HepG2 (cell line): Measurements from ENCODE around the gene MED13L. TPM values are rescaled to one million over a fixed set of nuclear protein-coding genes. Genes with fewer than 3 reads are reported as not detected.
A peak's percentile ranks its signal among the peaks of the same experiment; 100 is the strongest.

Experiments used
- ATAC-seq: fragments of 200-7000 bp; cut with Tn5 transposase; 3 replicates; pipeline ENCODE4 v1.9.1; 2020; ENCODE audit warnings: mild to moderate bottlenecking, moderate library complexity
- BruUV-seq: library from RNA; stranded (reverse); fragments of 400-500 nt; replicated peaks from 2 replicates; lab custom pipeline; 2021; lab: Mats Ljungman, UMichigan
- CTCF ChIA-PET: fragments of 300-600 bp; formaldehyde crosslinking; extraction: SDS; loops from one replicate; lab custom pipeline; 2021; ENCODE audit warnings: low total read pairs, inconsistent platforms, low intra/inter-chr PET ratio; lab: Yijun Ruan, JAX
- POLR2A ChIA-PET: fragments of 350-600 bp; sonication (Branson Sonifier 250); formaldehyde crosslinking; loops from one replicate; lab custom pipeline; 2020; ENCODE audit warnings: antibody characterized with exemption, inconsistent platforms; lab: Yijun Ruan, JAX
- DNase-seq: peaks from one replicate; pipeline ENCODE4 v3.0.0-alpha.2; 2015; ENCODE audit warnings: low spot score
- FAIRE-seq: peaks from 3 replicates; lab custom pipeline; 2011; peaks lifted over from hg19 to GRCh38; lab: Jason Lieb, UNC
- H2AFZ ChIP-seq: one replicate; pipeline ENCODE4 v1.6.1; 2011; ENCODE audit warnings: low read length, inconsistent platforms
- H3K27ac ChIP-seq: fragments of 300-600 bp; 3 replicates; pipeline ENCODE4 v1.8.0; 2011; ENCODE audit warnings: mixed run types, mild to moderate bottlenecking, mixed read lengths, low read length, inconsistent platforms; ENCODE audit not compliant: insufficient read depth; ENCODE audit errors: extremely low read length
- H3K27me3 ChIP-seq, 2 experiments: fragments of 200-600 bp in 1 of 2; 2 replicates in 1 of 2; 3 replicates in 1 of 2; pipeline versions ENCODE4 v1.6.0 to v1.8.0; 2011; ENCODE audit warnings: low read length in 2 of 2, mild to moderate bottlenecking in 2 of 2, moderate library complexity in 2 of 2, inconsistent platforms in 1 of 2; ENCODE audit not compliant: insufficient read depth in 2 of 2, control insufficient read depth in 1 of 2
- H3K36me3 ChIP-seq, 2 experiments: fragments of 200-600 bp in 1 of 2; replicated peaks in 1 of 2; 2 replicates in 1 of 2; 3 replicates in 1 of 2; pipeline versions ENCODE4 v1.5.1 to v1.8.0; 2011; ENCODE audit warnings: low read length in 2 of 2, inconsistent platforms in 1 of 2; ENCODE audit not compliant: insufficient read depth in 2 of 2, control insufficient read depth in 1 of 2
- H3K4me1 ChIP-seq: 2 replicates; pipeline ENCODE4 v1.5.1; 2012; ENCODE audit warnings: low read length, inconsistent platforms; ENCODE audit not compliant: insufficient read depth
- H3K4me2 ChIP-seq: 2 replicates; pipeline ENCODE4 v1.6.0; 2011; ENCODE audit warnings: low read depth, low read length, inconsistent platforms
- H3K4me3 ChIP-seq, 3 experiments: fragments of 200-600 bp in 1 of 3; sonication (generic), shearing (Covaris generic) in 1 of 3; replicated peaks in 1 of 3; 2 replicates each; pipeline ENCODE4 v1.5.1; 2011 to 2016; ENCODE audit warnings: low read length in 3 of 3, inconsistent platforms in 2 of 3, low read depth in 2 of 3, mild to moderate bottlenecking in 2 of 3, control low read depth in 1 of 3, mixed read lengths in 1 of 3; ENCODE audit not compliant: insufficient read depth in 1 of 3
- H3K79me2 ChIP-seq: one replicate; pipeline ENCODE4 v1.6.1; 2011; ENCODE audit warnings: low read length, inconsistent platforms; ENCODE audit not compliant: insufficient read depth
- H3K9ac ChIP-seq: 2 replicates; pipeline ENCODE4 v1.6.0; 2011; ENCODE audit warnings: mild to moderate bottlenecking, low read depth, low read length, inconsistent platforms; ENCODE audit not compliant: insufficient read depth
- H3K9me3 ChIP-seq: 2 replicates; pipeline ENCODE4 v1.5.1; 2012; ENCODE audit warnings: mild to moderate bottlenecking, low read length
- H4K20me1 ChIP-seq: 2 replicates; pipeline ENCODE4 v1.6.0; 2011; ENCODE audit warnings: inconsistent platforms, mild to moderate bottlenecking, low read length, moderate library complexity; ENCODE audit not compliant: insufficient read depth
- AGO1 ChIP-seq: fragments of 200-400 bp; formaldehyde crosslinking; IDR thresholded peaks from 2 replicates; pipeline ENCODE4 v1.6.1; 2017; ENCODE audit warnings: mild to moderate bottlenecking, low read depth, low read length, moderate library complexity; ENCODE audit not compliant: poor library complexity, severe bottlenecking
- SMC3 ChIP-seq: IDR thresholded peaks from 2 replicates; pipeline ENCODE4 v1.6.1; 2011; ENCODE audit warnings: low read length, improper control_type of control experiment
- TERF1 ChIP-seq: sonication (generic); formaldehyde crosslinking; IDR thresholded peaks from 2 replicates; pipeline ENCODE4 v1.8.0; 2022; ENCODE audit warnings: mild to moderate bottlenecking, missing genetic modification reagents, moderate library complexity
- ZNF121 ChIP-seq: sonication (generic); formaldehyde crosslinking; IDR thresholded peaks from 2 replicates; pipeline ENCODE4 v1.5.0; 2020; ENCODE audit warnings: mild to moderate bottlenecking, missing genetic modification reagents
- ZNF576 ChIP-seq: sonication (generic); formaldehyde crosslinking; IDR thresholded peaks from 2 replicates; pipeline ENCODE4 v1.4.0; 2020; ENCODE audit warnings: mild to moderate bottlenecking, missing genetic modification reagents
- ZNF773 ChIP-seq: sonication (generic); formaldehyde crosslinking; IDR thresholded peaks from 2 replicates; pipeline ENCODE4 v1.4.0; 2020; ENCODE audit warnings: missing genetic modification reagents, borderline replicate concordance
- ZNF841 ChIP-seq: sonication (generic); formaldehyde crosslinking; IDR thresholded peaks from 2 replicates; pipeline ENCODE4 v1.8.1; 2023; ENCODE audit warnings: missing genetic modification reagents, borderline replicate concordance
- WGBS: methylation state at CpG from one replicate; pipeline ENCODE4 v1.1.6; 2017; ENCODE audit warnings: low lambda C conversion rate; 5-methylcytosine and 5-hydroxymethylcytosine counted together
- in situ Hi-C: cut with HindIII; loops from 2 replicates; pipeline ENCODE4 v1.10.0; 2017; ENCODE audit warnings: low pct_unique_long_range_greater_than_20kb; ENCODE audit not compliant: extremely low pct_ligation_motif_present
- intact Hi-C: fragments of 100-400 bp; cut with micrococcal nuclease; formaldehyde crosslinking; loops from one replicate; pipeline ENCODE4 v1.10.0; 2022; ENCODE audit not compliant: unreplicated experiment
- polyA plus RNA-seq, 8 experiments: library from polyadenylated mRNA; depleted of rRNA in 3 of 8; stranded (reverse) in 7 of 8; unstranded in 1 of 8; fragments of >200 nt; fragmentation: Illumina TruSeq in 4 of 8; extraction: Trizol in 4 of 8; gene quantifications; 2 replicates each; pipeline versions ENCODE4 v1.2.1 to v1.2.3, GENCODE V29; 2011 to 2016; ENCODE audit warnings: low read depth in 4 of 8, missing spikeins in 1 of 8, mixed read lengths in 1 of 8; ENCODE audit not compliant: insufficient read depth in 1 of 8
- total RNA-seq, 5 experiments: library from RNA; depleted of rRNA; stranded (reverse); fragments of >200 nt; fragmentation: Illumina TruSeq; extraction: Trizol; gene quantifications; 2 replicates each; pipeline ENCODE4 v1.2.3, GENCODE V29; 2016; ENCODE audit warnings: low read depth in 1 of 5
- TF ChIP-seq, protein P1 (sequence below): sonication (generic); formaldehyde crosslinking; IDR thresholded peaks from 2 replicates; pipeline ENCODE4 v1.5.0; 2020; ENCODE audit warnings: missing genetic modification reagents, mild to moderate bottlenecking, borderline replicate concordance
- TF ChIP-seq, protein P2 (sequence below): sonication (generic); formaldehyde crosslinking; IDR thresholded peaks from 2 replicates; pipeline ENCODE4 v1.4.0; 2020; ENCODE audit warnings: missing genetic modification reagents, borderline replicate concordance

MED13L gene
- total and polyA plus RNA-seq, 2 of the 13 experiments (the other 11 are each of a cell fraction or from before 2014, with no cell fraction given), result 24.8 to 38.9 TPM

GRCh38 chr12:116245189-116245588, 32.3 kb downstream of the MED13L start (continued):
- TF ChIP-seq, protein P1, sequence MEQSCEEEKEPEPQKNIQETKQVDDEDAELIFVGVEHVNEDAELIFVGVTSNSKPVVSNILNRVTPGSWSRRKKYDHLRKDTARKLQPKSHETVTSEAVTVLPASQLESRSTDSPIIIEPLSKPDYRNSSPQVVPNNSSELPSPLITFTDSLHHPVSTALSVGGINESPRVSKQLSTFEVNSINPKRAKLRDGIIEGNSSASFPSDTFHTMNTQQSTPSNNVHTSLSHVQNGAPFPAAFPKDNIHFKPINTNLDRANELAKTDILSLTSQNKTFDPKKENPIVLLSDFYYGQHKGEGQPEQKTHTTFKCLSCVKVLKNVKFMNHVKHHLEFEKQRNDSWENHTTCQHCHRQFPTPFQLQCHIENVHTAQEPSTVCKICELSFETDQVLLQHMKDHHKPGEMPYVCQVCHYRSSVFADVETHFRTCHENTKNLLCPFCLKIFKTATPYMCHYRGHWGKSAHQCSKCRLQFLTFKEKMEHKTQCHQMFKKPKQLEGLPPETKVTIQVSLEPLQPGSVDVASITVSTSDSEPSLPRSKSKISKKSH (CRISPR knock-in tag), result no peak
- TF ChIP-seq ZNF841 (CRISPR knock-in tag) (no peak), ZNF576 (CRISPR knock-in tag) (no peak), AGO1 (no peak)
- TF ChIP-seq, protein P2, sequence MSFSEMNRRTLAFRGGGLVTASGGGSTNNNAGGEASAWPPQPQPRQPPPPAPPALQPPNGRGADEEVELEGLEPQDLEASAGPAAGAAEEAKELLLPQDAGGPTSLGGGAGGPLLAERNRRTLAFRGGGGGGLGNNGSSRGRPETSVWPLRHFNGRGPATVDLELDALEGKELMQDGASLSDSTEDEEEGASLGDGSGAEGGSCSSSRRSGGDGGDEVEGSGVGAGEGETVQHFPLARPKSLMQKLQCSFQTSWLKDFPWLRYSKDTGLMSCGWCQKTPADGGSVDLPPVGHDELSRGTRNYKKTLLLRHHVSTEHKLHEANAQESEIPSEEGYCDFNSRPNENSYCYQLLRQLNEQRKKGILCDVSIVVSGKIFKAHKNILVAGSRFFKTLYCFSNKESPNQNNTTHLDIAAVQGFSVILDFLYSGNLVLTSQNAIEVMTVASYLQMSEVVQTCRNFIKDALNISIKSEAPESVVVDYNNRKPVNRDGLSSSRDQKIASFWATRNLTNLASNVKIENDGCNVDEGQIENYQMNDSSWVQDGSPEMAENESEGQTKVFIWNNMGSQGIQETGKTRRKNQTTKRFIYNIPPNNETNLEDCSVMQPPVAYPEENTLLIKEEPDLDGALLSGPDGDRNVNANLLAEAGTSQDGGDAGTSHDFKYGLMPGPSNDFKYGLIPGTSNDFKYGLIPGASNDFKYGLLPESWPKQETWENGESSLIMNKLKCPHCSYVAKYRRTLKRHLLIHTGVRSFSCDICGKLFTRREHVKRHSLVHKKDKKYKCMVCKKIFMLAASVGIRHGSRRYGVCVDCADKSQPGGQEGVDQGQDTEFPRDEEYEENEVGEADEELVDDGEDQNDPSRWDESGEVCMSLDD (CRISPR knock-in tag), result no peak

DNA sequence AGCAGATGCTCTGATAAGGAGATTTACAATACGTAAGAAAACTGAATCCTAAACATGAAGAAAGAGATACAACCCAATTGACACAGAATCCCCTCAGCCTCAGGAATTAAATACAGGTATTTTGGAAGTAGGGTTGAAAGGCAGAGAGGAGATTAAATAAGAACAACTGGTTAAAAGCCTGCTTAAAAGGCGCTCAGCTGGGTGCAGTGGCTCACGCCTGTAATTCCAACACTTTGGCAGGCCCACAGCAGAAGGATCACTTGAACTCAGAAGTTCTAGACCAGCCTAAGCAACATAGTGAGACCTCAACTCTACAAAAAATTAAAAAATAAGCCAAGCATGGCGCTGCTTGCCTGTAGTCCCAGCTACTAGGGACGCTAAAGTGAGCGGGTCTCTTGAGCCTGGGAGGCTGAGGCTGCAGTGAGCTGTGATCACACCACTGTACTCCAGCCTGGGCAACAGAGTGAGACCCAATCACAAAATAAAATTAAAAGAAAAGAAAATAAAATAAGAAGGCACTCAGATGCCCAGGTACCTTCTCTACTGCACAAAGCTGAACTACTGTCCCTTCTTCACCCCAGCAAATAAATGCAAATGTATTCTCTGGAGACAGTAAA, 32.9 kb downstream of the MED13L start:
- FAIRE-seq (no peak), ATAC-seq (no peak), DNase-seq (no peak)
- in situ Hi-C loops, result no loop called here
- BruUV-seq, result no TSS peak
- H3K4me3 ChIP-seq, result no peak overlapping the region
- POLR2A ChIA-PET, result no interaction called here
- H3K4me1 ChIP-seq, result peaks cover 32% of the 10 kb centered on the region
- H4K20me1 ChIP-seq, result peaks cover 14% of the 10 kb centered on the region
- peaks cover 82% of the 10 kb centered on the region for H3K79me2 ChIP-seq
- CTCF ChIA-PET, result no interaction called here
- no peaks in the 10 kb centered on the region for H3K9me3 ChIP-seq
- WGBS, result 98% methylated on average over 6 of the region's 6 CpGs
- TF ChIP-seq ZNF773 (CRISPR knock-in tag) (no peak), ZNF121 (CRISPR knock-in tag) (peak; percentile 70), TERF1 (CRISPR knock-in tag) (no peak), SMC3 (no peak)
- H3K27me3 ChIP-seq, result no peaks in the 10 kb centered on the region
- H3K36me3 ChIP-seq, result no peaks in the 10 kb centered on the region
- no peak overlapping the region for H2AFZ ChIP-seq
- H3K4me2 ChIP-seq, result no peak overlapping the region; the same call in 1 of the 2 replicates
- H3K27ac ChIP-seq, result no peak overlapping the region
- no peak overlapping the region for H3K9ac ChIP-seq
- intact Hi-C loops, result no loop called here
